K562 (cell line): ENCODE results near the gene PAIP1. TPM values are rescaled to one million over a fixed set of nuclear protein-coding genes. Genes with fewer than 3 reads are reported as not detected.

Experiments used
- DACH1 ChIP-seq: fragments of 450-650 bp; IDR thresholded peaks from 2 replicates; pipeline ENCODE4 v1.6.1; 2018; ENCODE audit not compliant: partially characterized antibody
- ESRRA ChIP-seq: fragments of 450-650 bp; IDR thresholded peaks from 2 replicates; pipeline ENCODE4 v1.6.1; 2014; ENCODE audit warnings: low read depth, mild to moderate bottlenecking, moderate library complexity, borderline replicate concordance
- NCOA2 ChIP-seq, 2 experiments: fragments of 450-650 bp; IDR thresholded peaks; 2 replicates each; pipeline ENCODE4 v1.6.1; 2018; ENCODE audit warnings: mild to moderate bottlenecking in 2 of 2, moderate library complexity in 1 of 2; ENCODE audit not compliant: partially characterized antibody in 2 of 2
- NFE2 ChIP-seq: IDR thresholded peaks from 2 replicates; pipeline ENCODE4 v1.6.1; 2014; ENCODE audit warnings: antibody characterized with exemption, low read depth
- NR2C1 ChIP-seq, 2 experiments: fragments of 450-650 bp; IDR thresholded peaks; 2 replicates each; pipeline ENCODE4 v1.6.1; 2017; ENCODE audit warnings: mild to moderate bottlenecking in 2 of 2, antibody characterized with exemption in 1 of 2, inconsistent platforms in 1 of 2, missing compliant biosample characterization in 1 of 2, missing genetic modification characterization in 1 of 2
- SRSF1 ChIP-seq: fragments of 200-400 bp; formaldehyde crosslinking; IDR thresholded peaks from 2 replicates; pipeline ENCODE4 v1.6.1; 2017; ENCODE audit warnings: mild to moderate bottlenecking, low read depth, low read length, moderate library complexity
- ZNF253 ChIP-seq: fragments of 250-450 bp; sonication (Bioruptor Pico); conservative IDR thresholded peaks from 2 replicates; pipeline ENCODE4 v1.6.1; 2021; ENCODE audit warnings: mild to moderate bottlenecking
- ZNF274 ChIP-seq: IDR thresholded peaks from 2 replicates; pipeline ENCODE4 v1.6.1; 2011; ENCODE audit warnings: low read depth, mild to moderate bottlenecking, low read length, moderate library complexity, borderline replicate concordance
- ZNF318 ChIP-seq, 2 experiments: fragments of 450-650 bp; IDR thresholded peaks; 2 replicates each; pipeline ENCODE4 v1.6.1; 2016; ENCODE audit warnings: mild to moderate bottlenecking in 2 of 2, borderline replicate concordance in 1 of 2, low read depth in 1 of 2, moderate library complexity in 1 of 2
- ZNF445 ChIP-seq: fragments of 250-450 bp; sonication (Bioruptor Pico); IDR thresholded peaks from 2 replicates; pipeline ENCODE4 v1.4.0; 2020; ENCODE audit warnings: low read depth, mild to moderate bottlenecking, moderate library complexity
- ZNF583 ChIP-seq: fragments of 250-450 bp; sonication (Bioruptor Pico); IDR thresholded peaks from 2 replicates; pipeline ENCODE4 v1.4.0; 2020
- ZNF699 ChIP-seq: fragments of 250-450 bp; sonication (Bioruptor Pico); IDR thresholded peaks from 2 replicates; pipeline ENCODE4 v1.8.0; 2021; ENCODE audit warnings: mild to moderate bottlenecking, moderate library complexity; ENCODE audit not compliant: insufficient replicate concordance
- polyA plus RNA-seq, 8 experiments: library from polyadenylated mRNA; depleted of rRNA in 4 of 8; stranded (reverse) in 5 of 8; unstranded in 3 of 8; fragments of >200 nt; fragmentation: Nextera tagmentation in 2 of 8; fragmentation: Illumina TruSeq in 1 of 8; extraction: Ambion mirVana in 2 of 8; extraction: Trizol in 1 of 8; gene quantifications; 2 replicates each; pipeline versions ENCODE4 v1.2.1 to v1.2.3, GENCODE V29; 2011 to 2014; ENCODE audit warnings: inconsistent platforms in 1 of 8, missing spikeins in 1 of 8
- total RNA-seq, 7 experiments: library from RNA; depleted of rRNA in 6 of 7; stranded (reverse); fragments of >200 nt in 6 of 7; fragmentation: Illumina TruSeq in 2 of 7; extraction: Trizol in 2 of 7; gene quantifications; 2 replicates each; pipeline versions ENCODE4 v1.2.1 to v1.2.3, GENCODE V29; 2011 to 2021; ENCODE audit warnings: low replicate concordance in 1 of 7
- TF ChIP-seq, protein P1 (sequence below), 2 experiments: fragments of 250-450 bp in 1 of 2; fragments of 450-650 bp in 1 of 2; sonication (Bioruptor Pico) in 1 of 2; IDR thresholded peaks; 2 replicates each; pipeline versions ENCODE4 v1.6.1 to v1.8.0; 2016 to 2021; ENCODE audit warnings: mild to moderate bottlenecking in 2 of 2, moderate library complexity in 2 of 2, missing compliant biosample characterization in 1 of 2, missing genetic modification characterization in 1 of 2
- TF ChIP-seq, protein P2 (sequence below): sonication (generic); formaldehyde crosslinking; IDR thresholded peaks from 2 replicates; pipeline ENCODE4 v1.8.1; 2023; ENCODE audit warnings: mild to moderate bottlenecking, missing genetic modification reagents

The PAIP1 gene
- total and polyA plus RNA-seq, 9 of the 15 experiments (the other 6 are each of a cell fraction or from before 2014, with no cell fraction given) = 51.7 to 181 (median 102) TPM

DNA sequence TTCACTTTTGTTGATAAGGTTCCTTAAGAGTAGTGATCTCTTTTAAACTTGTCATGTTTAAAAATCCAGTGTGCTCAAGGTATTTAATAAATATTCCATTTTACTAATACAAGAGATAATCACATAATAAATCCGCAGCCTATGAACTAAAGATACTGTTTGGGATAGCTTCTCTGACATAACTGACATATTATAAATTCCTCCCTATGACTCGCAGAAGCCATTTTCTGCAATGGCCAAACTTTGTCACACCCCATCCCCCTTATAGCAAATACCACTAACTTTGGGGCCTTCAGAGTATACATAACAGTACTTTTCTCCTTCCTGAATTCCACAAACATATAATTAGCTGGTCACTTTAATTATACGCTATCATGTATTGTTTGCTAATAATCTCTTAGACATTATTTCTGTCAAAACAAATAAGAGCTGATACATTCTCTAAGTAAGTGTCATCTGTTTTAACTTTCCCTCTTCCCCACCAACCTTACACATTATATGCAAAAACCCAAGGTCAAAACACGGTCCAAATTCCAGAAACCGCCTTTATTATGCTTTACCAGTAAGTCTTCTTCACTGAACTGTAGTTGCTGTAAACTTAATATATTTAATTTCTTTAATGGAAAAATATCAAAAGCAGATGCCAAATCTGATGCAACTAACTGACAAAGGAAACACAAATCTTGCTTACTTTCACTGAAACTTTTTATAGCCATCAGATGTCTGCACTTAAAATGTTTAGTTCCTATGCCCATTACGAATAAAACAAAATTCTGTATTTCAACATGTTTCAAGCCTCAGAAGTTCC, 74.2 kb downstream of the PAIP1 start (continued):
- TF ChIP-seq, protein P1, sequence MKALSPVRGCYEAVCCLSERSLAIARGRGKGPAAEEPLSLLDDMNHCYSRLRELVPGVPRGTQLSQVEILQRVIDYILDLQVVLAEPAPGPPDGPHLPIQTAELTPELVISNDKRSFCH (CRISPR knock-in tag; IDR thresholded peaks at IDR 0.05) = no peak
- TF ChIP-seq, protein P1 (tag; IDR thresholded peaks at IDR 0.05) = no peak
- TF ChIP-seq ZNF274 (no peak), DACH1 (peak; percentile 20), ZNF318 (IDR thresholded peaks at IDR 0.05; ENCODE audit: borderline replicate concordance in 1 of 2, low read depth in 1 of 2) (0 out of 4 replicates have a peak, but pooled peaks of 1 of the 2 experiments have one; percentile 11), ZNF445 (CRISPR knock-in tag) (0 out of 2 replicates have a peak, but pooled peaks have one; percentile 28), ZNF253 (CRISPR knock-in tag) (no peak), SRSF1 (no peak), NFE2 (no peak), ZNF583 (CRISPR knock-in tag) (no peak), NCOA2 (IDR thresholded peaks at IDR 0.05; ENCODE audit: partially characterized antibody in 2 of 2) (peak; percentile 5 to 27), ZNF699 (CRISPR knock-in tag) (no peak), NR2C1 (IDR thresholded peaks at IDR 0.05) (0 out of 2 replicates have a peak, but pooled peaks have one; percentile 14), NR2C1 (tag; IDR thresholded peaks at IDR 0.05) (no peak), ESRRA (no peak)
- TF ChIP-seq, protein P2, sequence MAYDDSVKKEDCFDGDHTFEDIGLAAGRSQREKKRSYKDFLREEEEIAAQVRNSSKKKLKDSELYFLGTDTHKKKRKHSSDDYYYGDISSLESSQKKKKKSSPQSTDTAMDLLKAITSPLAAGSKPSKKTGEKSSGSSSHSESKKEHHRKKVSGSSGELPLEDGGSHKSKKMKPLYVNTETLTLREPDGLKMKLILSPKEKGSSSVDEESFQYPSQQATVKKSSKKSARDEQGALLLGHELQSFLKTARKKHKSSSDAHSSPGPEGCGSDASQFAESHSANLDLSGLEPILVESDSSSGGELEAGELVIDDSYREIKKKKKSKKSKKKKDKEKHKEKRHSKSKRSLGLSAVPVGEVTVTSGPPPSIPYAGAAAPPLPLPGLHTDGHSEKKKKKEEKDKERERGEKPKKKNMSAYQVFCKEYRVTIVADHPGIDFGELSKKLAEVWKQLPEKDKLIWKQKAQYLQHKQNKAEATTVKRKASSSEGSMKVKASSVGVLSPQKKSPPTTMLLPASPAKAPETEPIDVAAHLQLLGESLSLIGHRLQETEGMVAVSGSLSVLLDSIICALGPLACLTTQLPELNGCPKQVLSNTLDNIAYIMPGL (CRISPR knock-in tag) = no peak
